Stimulated activated naive CD4-positive, alpha-beta T cell treated with Interleukin-2 at 50 U/mL for 16 hours (primary cell): ENCODE data around the gene SFRP4.
"Not testable (repeated sequence)": the region's sequence is repeated elsewhere in the genome, so short reads cannot be mapped to it uniquely, and the experiment has no call there.

Source experiments
- DNase-seq: peaks from one replicate; lab custom pipeline; 2025; lab: John Stamatoyannopoulos, UW

SFRP4 gene

GRCh38 chr7:37916673-37917660 is at the start of gene SFRP4:
TSS of gene SFRP4 (minus strand) at chr7:37916817. CDS start at chr7:37916537, 280 bp downstream.
- DNase-seq, result no peak

GRCh38 chr7:37964196-37964595 is 47.6 kb upstream of the SFRP4 start:
- no peak for DNase-seq

- no peak for DNase-seq
Measured at GRCh38 chr7:37961251-37961650, 44.6 kb upstream of the SFRP4 start.

GRCh38 chr7:37960483-37960882 is 43.9 kb upstream of the SFRP4 start:
- no peak for DNase-seq

GRCh38 chr7:37957221-37957970 is 40.8 kb upstream of the SFRP4 start:
- no peak for DNase-seq

- DNase-seq, result no peak
Measured at GRCh38 chr7:37956791-37957190, 40.2 kb upstream of the SFRP4 start.

- DNase-seq, result not testable (repeated sequence)
Measured at GRCh38 chr7:37954217-37954616, 37.6 kb upstream of the SFRP4 start.

- DNase-seq, result no peak
Measured at GRCh38 chr7:37952240-37952639, 35.6 kb upstream of the SFRP4 start.

GRCh38 chr7:37947941-37948210 is 31.3 kb upstream of the SFRP4 start:
- DNase-seq, result no peak

GRCh38 chr7:37947138-37947940 is 30.7 kb upstream of the SFRP4 start:
- DNase-seq, result no peak

GRCh38 chr7:37945336-37945735 is 28.7 kb upstream of the SFRP4 start:
- no peak for DNase-seq

- DNase-seq, result no peak
Measured at GRCh38 chr7:37944737-37945054, 28.1 kb upstream of the SFRP4 start.

- no peak for DNase-seq
Measured at GRCh38 chr7:37943905-37944736, 27.5 kb upstream of the SFRP4 start.

- DNase-seq, result no peak
Measured at GRCh38 chr7:37942934-37943610, 26.5 kb upstream of the SFRP4 start.

GRCh38 chr7:37933018-37933566 is 16.5 kb upstream of the SFRP4 start:
- no peak for DNase-seq

GRCh38 chr7:37932543-37932942 is 15.9 kb upstream of the SFRP4 start:
- DNase-seq, result no peak

GRCh38 chr7:37930226-37930948 is 13.8 kb upstream of the SFRP4 start:
- no peak for DNase-seq

- DNase-seq, result no peak
Measured at GRCh38 chr7:37928878-37929277, 12.3 kb upstream of the SFRP4 start.

GRCh38 chr7:37927773-37928444 is 11.3 kb upstream of the SFRP4 start:
- DNase-seq, result no peak

- DNase-seq, result no peak
Measured at GRCh38 chr7:37925620-37926019, 9.0 kb upstream of the SFRP4 start.
